ENCODE results near the gene MYO1B. TPM values are rescaled to one million over a fixed set of nuclear protein-coding genes. Genes with fewer than 3 reads are reported as not detected.

MYO1B gene
- total RNA-seq, 1 experiment from 2014 or later = 93.0 TPM

DNA sequence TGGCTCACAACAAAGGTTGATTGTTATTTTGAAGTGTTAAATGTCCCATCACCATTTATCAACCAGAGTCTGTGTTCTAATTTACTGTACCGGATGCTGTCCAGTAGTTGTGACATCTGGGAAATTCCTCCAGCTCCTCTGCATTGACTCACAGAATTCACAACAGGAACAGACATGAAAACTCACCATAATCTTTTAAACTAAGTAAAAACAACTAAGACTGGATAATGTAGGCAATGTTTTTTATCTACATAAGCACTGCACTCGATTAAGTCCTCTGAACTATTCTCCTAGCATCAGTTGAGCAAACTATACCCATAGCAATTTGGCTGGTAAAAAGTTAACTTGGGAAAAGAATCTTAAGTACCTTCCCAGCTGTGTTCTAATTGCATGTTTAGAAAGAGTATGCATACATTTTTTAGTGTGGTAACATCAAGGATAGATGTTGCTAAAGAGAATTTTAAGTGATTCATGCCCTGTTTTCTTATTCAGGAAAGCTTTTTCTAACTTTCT lies 42.9 kb upstream of the MYO1B start:
- BruUV-seq (replicated peaks) = no TSS peak
- ChIA-PET POLR2A (ENCODE audit: unreplicated experiment) (no interaction called here), CTCF (no interaction called here)
- no peak overlapping the region for H3K9ac ChIP-seq (ENCODE audit: low read length)
- H3K9me2 ChIP-seq (replicated peaks; ENCODE audit: low read length) = no peaks in the 10 kb centered on the region
- H3K27me3 ChIP-seq (ENCODE audit: low read length) = no peaks in the 10 kb centered on the region
- no peak overlapping the region for H3K27ac ChIP-seq (ENCODE audit: low read length)
- H3K4me3 ChIP-seq (ENCODE audit: low read length) = no peak overlapping the region
- H4K20me1 ChIP-seq (ENCODE audit: low read length) = no peaks in the 10 kb centered on the region
- no peaks in the 10 kb centered on the region for H3K36me3 ChIP-seq (ENCODE audit: low read depth, low read length)
- H2AFZ ChIP-seq (ENCODE audit: low read length) = no peak overlapping the region
- no peak for ATAC-seq
- intact Hi-C loops (cut with micrococcal nuclease) = no loop called here
- H3K9me3 ChIP-seq (ENCODE audit: low read length) = no peaks in the 10 kb centered on the region
- H3K79me2 ChIP-seq (ENCODE audit: low read length) = no peaks in the 10 kb centered on the region
- TF ChIP-seq, protein P1, sequence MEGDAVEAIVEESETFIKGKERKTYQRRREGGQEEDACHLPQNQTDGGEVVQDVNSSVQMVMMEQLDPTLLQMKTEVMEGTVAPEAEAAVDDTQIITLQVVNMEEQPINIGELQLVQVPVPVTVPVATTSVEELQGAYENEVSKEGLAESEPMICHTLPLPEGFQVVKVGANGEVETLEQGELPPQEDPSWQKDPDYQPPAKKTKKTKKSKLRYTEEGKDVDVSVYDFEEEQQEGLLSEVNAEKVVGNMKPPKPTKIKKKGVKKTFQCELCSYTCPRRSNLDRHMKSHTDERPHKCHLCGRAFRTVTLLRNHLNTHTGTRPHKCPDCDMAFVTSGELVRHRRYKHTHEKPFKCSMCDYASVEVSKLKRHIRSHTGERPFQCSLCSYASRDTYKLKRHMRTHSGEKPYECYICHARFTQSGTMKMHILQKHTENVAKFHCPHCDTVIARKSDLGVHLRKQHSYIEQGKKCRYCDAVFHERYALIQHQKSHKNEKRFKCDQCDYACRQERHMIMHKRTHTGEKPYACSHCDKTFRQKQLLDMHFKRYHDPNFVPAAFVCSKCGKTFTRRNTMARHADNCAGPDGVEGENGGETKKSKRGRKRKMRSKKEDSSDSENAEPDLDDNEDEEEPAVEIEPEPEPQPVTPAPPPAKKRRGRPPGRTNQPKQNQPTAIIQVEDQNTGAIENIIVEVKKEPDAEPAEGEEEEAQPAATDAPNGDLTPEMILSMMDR (conservative IDR thresholded peaks at IDR 0.05; ENCODE audit: low read depth, low read length) = no peak
- TF ChIP-seq EZH2phosphoT487 (IDR thresholded peaks at IDR 0.05; ENCODE audit: borderline replicate concordance, low read length) = no peak
- TF ChIP-seq EZH2 (IDR thresholded peaks at IDR 0.05; ENCODE audit: low read length, unreplicated experiment) = no peak
- H3F3A ChIP-seq (ENCODE audit: low read length, unreplicated experiment) = no peaks in the 10 kb centered on the region
- peaks cover 5% of the 10 kb centered on the region; the same call in 1 of the 2 replicates for H3K4me1 ChIP-seq (ENCODE audit: insufficient read depth, low read length)
- peak; percentile 23 for DNase-seq
- H3K4me2 ChIP-seq (ENCODE audit: low read length) = no peak overlapping the region

DNA sequence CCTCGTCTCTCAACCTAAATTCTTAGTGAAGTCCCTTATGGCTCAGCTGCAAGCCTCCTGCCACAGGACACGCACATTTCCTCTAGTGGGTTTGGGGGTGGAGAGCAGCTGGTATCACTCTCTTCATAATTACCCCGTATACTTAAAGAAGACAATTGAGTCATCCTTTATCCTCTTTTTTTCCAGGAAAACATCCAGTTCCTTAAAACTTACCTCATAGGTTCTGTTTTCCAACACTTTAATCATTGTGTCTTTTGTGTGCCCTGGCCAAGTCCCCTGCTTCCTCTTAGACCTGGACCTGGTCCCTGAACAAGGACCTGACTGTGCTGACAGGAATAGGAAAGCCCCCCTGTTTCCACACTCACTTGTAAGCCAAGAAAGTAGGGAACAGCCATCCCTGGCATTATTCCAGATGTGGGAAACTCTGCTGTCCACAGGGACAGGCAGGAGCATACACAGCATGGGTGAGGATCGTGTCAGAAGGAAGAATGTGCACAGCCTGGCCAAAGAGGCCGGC lies 42.3 kb upstream of the MYO1B start:
- Histone ChIP-seq H3K9me2 (replicated peaks; ENCODE audit: low read length) (no peaks in the 10 kb centered on the region), H3K36me3 (ENCODE audit: low read depth, low read length) (no peaks in the 10 kb centered on the region), H2AFZ (ENCODE audit: low read length) (no peak overlapping the region), H3K4me1 (ENCODE audit: insufficient read depth, low read length) (peaks cover 5% of the 10 kb centered on the region; the same call in 1 of the 2 replicates), H3K4me2 (ENCODE audit: low read length) (no peak overlapping the region), H3K4me3 (ENCODE audit: low read length) (no peak overlapping the region), H3K9me3 (ENCODE audit: low read length) (no peaks in the 10 kb centered on the region), H3K79me2 (ENCODE audit: low read length) (no peaks in the 10 kb centered on the region), H3F3A (ENCODE audit: low read length, unreplicated experiment) (no peaks in the 10 kb centered on the region), H3K27me3 (ENCODE audit: low read length) (no peaks in the 10 kb centered on the region), H3K9ac (ENCODE audit: low read length) (no peak overlapping the region), H3K27ac (ENCODE audit: low read length) (no peak overlapping the region), H4K20me1 (ENCODE audit: low read length) (no peaks in the 10 kb centered on the region)
- intact Hi-C loops (cut with micrococcal nuclease) = no loop called here
- ATAC-seq = no peak
- TF ChIP-seq, protein P1 (conservative IDR thresholded peaks at IDR 0.05; ENCODE audit: low read depth, low read length) = no peak
- TF ChIP-seq EZH2phosphoT487 (IDR thresholded peaks at IDR 0.05; ENCODE audit: borderline replicate concordance, low read length) (no peak), EZH2 (IDR thresholded peaks at IDR 0.05; ENCODE audit: low read length, unreplicated experiment) (no peak)
- ChIA-PET POLR2A (ENCODE audit: unreplicated experiment) (no interaction called here), CTCF (no interaction called here)
- BruUV-seq (replicated peaks) = no TSS peak
- no peak for DNase-seq

DNA sequence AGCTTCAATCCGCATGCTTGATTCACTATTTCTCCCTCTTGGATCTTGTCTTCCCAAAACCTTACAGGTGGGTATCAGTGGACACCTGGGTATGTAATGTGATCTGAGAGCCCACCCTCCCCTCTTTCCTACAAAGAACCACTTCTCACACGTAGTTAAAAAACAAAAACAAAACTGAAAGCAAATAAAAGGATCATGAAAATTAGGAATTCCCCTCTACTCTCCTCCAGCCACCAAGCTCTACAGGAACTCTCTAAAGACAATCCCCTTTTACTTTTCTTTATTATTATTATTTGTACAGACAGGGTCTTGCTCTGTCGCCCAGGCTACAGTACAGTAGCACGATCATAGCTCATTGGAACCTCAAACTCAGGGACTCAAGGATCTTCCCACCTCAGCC lies 40.8 kb upstream of the MYO1B start:
- Histone ChIP-seq H4K20me1 (ENCODE audit: low read length) (no peaks in the 10 kb centered on the region), H3K27me3 (ENCODE audit: low read length) (no peaks in the 10 kb centered on the region), H3K9ac (ENCODE audit: low read length) (no peak overlapping the region), H3K27ac (ENCODE audit: low read length) (no peak overlapping the region), H2AFZ (ENCODE audit: low read length) (no peak overlapping the region), H3K79me2 (ENCODE audit: low read length) (no peaks in the 10 kb centered on the region), H3K4me2 (ENCODE audit: low read length) (no peak overlapping the region), H3K4me1 (ENCODE audit: insufficient read depth, low read length) (peaks cover 5% of the 10 kb centered on the region; the same call in 1 of the 2 replicates), H3K36me3 (ENCODE audit: low read depth, low read length) (no peaks in the 10 kb centered on the region), H3K4me3 (ENCODE audit: low read length) (no peak overlapping the region), H3K9me2 (replicated peaks; ENCODE audit: low read length) (no peaks in the 10 kb centered on the region), H3F3A (ENCODE audit: low read length, unreplicated experiment) (no peaks in the 10 kb centered on the region), H3K9me3 (ENCODE audit: low read length) (no peaks in the 10 kb centered on the region)
- POLR2A ChIA-PET (ENCODE audit: unreplicated experiment) = no interaction called here
- intact Hi-C loops (cut with micrococcal nuclease) = no loop called here
- TF ChIP-seq, protein P1 (conservative IDR thresholded peaks at IDR 0.05; ENCODE audit: low read depth, low read length) = no peak
- no peak for TF ChIP-seq EZH2phosphoT487 (IDR thresholded peaks at IDR 0.05; ENCODE audit: borderline replicate concordance, low read length)
- TF ChIP-seq EZH2 (IDR thresholded peaks at IDR 0.05; ENCODE audit: low read length, unreplicated experiment) = no peak
- no TSS peak for BruUV-seq (replicated peaks)
- ATAC-seq = no peak
- CTCF ChIA-PET = no interaction called here
- DNase-seq = no peak

Data from PC-3 (cell line).